NOMO-1 treated with dmso at 0.1 percent for 144 hours (cell line): ENCODE measurements around the gene SLC37A3.
"Not testable (repeated sequence)": the region's sequence is repeated elsewhere in the genome, so short reads cannot be mapped to it uniquely, and the experiment has no call there.

ENCODE experiments used
- DNase-seq: peaks from one replicate; lab custom pipeline; 2025; ENCODE audit not compliant: unreplicated experiment; lab: John Stamatoyannopoulos, UW

SLC37A3 gene, protein sequence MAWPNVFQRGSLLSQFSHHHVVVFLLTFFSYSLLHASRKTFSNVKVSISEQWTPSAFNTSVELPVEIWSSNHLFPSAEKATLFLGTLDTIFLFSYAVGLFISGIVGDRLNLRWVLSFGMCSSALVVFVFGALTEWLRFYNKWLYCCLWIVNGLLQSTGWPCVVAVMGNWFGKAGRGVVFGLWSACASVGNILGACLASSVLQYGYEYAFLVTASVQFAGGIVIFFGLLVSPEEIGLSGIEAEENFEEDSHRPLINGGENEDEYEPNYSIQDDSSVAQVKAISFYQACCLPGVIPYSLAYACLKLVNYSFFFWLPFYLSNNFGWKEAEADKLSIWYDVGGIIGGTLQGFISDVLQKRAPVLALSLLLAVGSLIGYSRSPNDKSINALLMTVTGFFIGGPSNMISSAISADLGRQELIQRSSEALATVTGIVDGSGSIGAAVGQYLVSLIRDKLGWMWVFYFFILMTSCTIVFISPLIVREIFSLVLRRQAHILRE

DNA sequence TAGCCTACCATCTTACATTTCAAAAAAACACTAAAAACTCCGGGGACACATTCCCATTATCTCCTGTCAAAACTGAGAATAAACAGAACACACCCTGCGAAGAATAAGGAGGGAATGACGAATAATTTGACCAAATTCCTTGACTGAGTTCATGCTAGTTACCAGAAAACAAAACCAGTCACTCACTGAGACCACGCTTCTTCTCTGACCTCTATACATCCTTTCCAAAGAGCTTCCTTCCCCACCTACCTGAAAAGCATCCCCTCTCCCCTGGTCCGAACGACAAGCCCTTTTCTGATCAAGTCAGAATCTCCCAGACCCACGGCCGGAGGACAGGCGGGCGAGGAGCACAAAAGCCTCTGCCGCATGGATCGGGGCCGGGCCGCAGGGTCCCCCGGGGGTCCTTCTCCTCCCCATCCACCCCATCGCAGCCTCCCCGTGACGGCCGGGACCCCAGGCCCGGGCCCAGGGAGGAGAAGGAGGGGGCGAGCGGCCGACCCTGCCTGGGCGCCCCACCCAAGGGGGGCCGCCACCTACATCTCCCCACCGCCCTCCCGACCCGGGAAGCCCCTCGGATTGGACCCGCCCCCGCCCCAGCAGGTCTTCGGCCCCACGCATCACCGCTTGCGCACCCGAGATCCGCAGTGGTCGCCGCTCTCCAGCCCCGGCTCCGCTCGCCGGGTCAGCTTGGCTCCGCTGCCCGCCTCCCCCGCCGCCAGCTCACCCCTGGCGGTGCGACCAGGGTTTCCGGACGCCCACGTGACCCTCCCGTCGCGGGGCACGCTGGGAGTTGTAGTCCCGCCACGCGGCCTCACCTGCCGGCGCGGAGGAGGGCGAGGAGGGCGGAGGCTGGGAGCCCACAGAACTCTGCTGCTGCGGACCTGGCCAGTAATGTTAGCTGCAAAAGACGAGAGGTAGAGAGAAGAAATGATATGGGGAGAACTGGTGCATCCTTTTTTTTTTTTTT lies at the start of gene SLC37A3:
Gene SLC37A3, minus strand, starts transcription at position 747 of the 967 bp plus-strand sequence. CDS start 16,004 bp downstream, outside the sequence.
- no peak for DNase-seq

DNA sequence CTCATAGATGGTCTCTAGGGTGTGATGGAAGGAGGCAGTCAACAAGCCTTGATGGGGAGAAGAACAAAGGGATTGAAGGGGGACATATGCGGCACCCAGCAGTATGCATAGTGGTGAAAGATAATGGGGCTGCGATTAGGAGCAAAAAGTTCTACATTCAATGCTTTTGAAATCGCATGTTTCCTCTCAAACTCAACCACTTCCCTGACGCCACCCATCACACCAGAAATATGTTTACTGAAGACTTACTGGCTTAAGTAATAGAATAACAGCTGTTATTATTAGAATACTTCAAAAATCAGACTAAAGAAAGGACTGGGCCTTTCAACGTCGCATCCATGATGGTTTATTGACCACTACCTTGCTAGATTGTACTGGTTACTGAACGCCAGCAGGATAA lies 49.5 kb upstream of the SLC37A3 start:
- DNase-seq, result no peak

DNA sequence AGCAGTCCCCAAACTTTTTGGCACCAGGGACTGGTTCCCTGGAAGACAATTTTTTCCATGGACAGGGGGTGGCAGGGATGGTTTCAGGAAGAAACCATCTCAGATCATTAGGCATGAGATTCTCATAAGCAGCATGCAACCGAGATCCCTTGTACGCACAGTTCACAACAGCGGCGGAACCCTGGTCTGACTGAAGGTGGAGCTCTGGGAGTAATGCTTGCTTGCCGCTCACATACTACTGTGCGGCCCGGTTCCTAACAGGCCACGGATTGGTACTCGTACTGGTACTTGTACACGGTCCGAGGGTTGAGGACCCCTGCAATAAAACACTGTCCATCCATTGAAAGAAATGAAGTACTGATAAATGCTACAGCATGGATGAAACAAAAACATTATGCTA lies 48.1 kb upstream of the SLC37A3 start:
- DNase-seq, result no peak

DNA sequence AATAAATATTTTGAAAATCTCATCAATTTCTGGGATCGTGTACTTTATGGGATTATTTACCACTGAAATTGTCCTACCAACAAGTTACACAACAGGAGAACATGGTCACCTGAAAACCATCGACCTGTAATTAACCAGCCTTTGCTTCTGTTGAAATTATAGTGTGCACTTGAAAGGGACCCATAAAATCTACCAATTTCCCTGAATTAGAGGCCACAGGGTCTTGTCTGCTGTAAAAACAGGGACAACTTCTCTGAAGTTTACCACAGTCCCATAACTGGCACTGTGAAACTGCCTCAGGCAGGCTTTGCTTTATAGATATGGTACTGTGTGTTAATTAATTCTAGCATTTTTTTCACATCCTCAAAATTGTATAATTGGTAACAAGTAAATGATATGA lies 43.2 kb upstream of the SLC37A3 start:
- no peak for DNase-seq

DNA sequence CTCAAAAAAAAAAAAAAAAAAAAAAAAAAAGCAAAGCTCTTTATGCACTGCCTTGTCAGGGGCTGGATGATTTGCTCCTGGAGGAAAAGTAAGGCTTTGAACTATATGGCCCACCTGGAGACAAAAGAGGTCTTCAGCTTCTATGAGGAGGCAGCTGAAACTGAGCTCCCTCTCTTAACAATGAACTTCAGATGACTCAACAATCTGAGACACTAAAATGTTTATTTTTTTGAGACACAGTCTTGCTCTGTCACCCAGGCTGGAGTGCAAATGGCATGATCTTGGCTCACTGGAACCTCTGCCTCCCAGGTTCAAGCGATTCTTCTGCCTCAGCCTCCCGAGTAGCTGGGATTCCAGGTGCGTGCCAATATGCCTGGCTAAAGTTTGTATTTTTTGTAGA lies 42.3 kb upstream of the SLC37A3 start:
- DNase-seq, result no peak

DNA sequence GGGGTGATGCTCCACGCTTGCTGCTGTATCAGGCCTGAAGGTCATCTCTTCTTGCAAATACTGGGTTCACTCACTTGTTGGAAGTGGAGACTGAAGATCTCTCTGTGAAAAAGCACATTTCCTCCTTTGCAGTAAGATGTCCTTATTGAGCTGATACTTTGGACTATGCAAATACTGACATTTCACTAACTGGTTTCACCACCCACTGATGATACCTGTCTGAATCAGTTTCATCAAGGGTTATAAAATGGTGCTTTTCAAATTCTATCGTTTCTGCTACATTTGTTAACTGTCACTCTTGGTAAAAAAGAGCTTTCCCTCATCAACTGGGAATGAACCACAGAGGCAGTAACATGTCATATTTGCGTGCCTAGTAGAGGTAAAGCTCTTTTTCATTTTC lies 41.0 kb upstream of the SLC37A3 start:
- no peak for DNase-seq

DNA sequence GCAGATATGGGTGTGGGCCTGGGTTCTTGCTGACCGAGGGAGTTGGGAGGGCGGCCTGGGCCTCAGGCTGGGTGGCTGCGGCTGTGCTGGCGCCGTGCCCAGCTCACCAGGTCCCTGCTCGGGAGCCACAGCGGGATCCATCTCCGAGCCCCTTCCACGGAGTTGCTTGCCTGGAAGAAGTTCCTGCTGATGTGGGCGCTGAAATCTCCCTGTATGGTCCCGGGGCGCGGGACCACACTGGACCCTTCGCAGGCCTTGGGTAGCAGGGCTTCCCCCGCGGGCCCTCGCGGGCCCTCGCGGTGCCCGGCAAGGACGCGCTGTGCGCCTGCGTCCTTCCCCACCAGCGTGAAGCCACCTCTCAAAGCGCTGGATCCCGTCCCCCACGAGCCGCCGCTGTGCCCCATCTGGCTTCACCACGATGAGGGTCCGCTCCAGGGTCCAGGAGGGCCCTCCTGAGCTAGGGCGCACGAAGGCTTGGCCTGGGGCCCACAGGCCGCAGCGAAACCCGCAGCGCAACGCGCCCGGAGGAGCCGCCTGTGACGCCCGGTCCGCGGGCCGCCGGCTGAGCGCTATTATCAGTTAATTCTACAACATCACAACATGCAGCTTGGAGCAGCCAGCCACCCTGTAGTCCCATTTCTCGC lies 37.0 kb upstream of the SLC37A3 start:
- DNase-seq, result no peak

DNA sequence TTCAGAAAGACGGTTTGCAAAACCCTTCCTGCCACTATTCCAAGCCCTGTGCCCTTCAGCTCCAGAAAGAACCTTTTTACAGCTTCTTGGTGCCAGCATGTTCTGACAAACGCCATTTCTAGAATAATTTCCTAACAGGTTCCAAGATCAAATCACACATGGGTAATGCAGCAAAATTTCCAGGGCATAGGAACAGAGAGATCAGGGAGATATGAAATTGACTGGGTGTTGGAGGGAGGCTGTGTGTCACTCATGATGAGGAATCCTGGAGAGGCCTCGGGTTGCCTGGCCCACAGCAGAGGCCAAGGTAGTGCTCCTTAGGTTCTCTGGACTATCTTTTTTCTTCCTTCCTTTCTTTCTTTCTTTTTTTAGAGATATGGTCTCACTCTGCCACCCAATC lies 35.1 kb upstream of the SLC37A3 start:
- DNase-seq, result no peak

DNA sequence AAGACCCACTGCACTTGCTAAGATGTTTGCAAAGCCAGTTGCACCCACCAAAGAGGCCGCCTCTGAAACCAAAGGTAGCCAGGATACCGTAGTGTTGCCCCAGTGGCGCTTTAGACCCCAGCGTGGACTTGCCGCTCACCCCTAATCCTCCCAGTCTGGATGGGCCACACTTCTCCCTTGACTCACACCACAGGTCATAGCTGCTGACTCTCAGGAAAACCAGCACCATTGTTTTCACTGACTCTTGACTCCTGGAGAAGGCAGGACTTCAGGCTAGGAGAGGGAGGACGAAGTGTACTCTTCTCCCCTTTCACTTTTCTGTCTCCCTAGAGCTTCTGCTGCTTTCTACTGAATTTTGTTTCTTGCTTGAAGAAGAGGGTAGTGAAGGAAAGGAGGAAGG lies 27.8 kb upstream of the SLC37A3 start:
- DNase-seq, result no peak

DNA sequence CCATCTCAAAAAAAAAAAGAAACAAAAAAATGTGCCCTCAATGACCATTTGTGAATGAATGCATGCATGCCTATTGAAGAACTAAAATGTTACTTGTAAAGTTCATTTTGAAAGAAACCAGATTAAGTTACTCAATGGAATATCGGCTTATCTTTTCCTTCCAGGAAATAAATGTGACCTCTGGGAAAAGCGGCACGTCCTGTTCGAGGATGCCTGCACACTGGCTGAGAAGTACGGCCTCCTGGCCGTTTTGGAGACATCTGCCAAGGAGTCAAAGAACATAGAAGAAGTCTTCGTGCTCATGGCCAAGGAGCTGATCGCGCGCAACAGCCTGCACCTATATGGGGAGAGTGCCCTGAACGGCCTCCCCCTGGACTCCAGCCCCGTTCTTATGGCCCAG lies 27.4 kb upstream of the SLC37A3 start:
- DNase-seq, result no peak

DNA sequence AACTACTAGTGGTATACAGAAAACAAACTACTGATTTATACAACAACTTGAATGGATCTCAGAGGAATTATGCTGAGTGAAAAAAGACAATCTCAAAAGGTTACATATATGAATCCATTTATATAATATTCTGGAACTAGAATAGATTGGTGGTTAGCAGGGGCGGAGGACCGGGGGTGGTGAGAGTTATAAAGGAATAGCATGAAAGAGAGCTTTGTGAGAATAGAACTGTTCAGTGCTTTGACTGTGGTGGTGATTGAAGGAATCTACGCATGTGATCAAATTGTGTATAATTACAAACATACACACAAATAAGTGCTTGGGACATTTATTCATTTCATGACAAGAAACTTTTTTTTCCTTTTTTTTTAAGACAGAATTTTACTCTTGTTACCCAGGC lies 25.2 kb upstream of the SLC37A3 start:
- no peak for DNase-seq

DNA sequence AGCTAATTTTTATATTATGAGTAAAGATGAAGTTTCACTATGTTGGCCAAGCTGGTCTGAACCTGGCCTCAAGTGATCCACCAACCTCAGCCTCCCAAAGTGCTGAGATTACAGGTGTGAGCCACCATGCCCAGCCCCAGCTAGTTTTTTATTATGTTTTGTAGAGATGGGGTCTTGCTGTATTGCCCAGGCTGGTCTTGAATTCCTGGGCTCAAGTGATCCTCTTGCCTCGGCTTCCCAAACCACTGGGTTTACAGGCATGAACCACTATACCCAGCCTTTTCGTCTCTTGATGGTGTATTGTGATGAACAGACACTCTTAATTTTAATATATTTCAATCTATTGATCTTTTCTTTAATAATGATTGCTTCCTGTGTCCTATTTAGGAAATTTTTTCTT lies 23.2 kb upstream of the SLC37A3 start:
- DNase-seq, result no peak

DNA sequence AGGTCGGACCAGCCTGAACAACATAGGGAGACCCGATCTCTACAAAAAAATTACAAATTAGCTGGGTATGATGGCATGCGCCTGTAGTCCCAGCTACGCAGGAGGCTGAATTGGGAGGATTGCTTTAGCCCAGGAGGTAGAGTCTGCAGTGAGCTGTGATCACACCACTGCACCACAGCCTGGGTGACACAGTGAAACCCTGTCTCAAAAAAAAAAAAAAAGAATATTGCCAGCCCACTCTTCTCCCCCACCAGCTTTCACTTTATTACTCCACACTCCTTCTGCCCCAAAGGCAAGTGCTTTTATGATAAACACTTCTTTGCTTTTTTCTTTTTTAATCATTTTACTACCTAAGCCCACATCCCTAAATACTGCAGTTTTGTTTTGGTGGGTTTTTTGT lies 20.3 kb upstream of the SLC37A3 start:
- no peak for DNase-seq

DNA sequence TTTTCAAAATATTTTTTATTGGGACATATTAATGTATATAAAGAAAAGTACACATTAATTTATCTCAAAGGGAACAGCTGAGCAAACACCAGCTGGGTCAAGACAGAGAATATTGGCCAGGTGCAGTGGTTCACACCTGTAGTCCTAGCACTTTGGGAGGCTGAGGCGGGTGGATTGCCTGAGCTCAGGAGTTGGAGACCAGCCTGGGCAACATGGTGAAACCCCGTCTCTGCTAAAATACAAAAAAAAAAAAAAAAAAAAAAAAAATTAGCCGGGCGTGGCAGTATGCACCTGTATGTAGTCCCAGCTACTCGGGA lies 19.8 kb upstream of the SLC37A3 start:
- DNase-seq, result not testable (repeated sequence)

DNA sequence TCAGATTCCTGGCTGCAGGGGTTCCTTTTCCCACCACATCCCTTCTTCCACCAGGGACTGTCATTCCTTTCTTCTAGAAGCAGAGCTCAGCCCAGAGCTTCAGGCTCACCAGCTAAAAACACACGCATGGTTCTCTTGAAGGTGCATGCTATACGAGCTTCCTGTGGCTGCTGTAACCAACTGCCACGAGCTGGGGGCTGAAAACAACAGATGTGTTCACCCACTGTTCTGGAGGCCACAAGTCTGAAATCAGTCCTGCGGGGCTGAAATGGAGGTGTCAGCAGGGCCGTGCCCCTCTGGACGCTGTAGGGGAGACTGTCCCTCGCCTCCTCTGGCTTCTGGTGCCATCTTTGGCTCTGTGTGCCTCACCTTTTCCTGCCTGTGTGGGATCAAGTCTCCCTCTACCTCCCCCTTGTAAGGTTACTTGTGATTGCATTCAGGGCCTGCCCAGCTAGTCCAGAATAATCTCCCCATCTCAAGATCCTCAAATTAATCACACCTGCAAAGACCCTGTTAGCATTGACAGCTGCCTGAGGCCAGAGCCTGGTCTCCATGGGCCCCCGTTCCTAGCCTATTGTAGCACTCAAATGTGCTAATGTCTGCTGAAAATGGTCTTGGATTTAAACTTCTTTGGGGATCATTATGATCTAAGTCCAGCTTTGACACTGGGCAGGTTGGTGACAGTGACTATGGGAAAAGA lies 19.3 kb upstream of the SLC37A3 start:
- DNase-seq, result no peak

DNA sequence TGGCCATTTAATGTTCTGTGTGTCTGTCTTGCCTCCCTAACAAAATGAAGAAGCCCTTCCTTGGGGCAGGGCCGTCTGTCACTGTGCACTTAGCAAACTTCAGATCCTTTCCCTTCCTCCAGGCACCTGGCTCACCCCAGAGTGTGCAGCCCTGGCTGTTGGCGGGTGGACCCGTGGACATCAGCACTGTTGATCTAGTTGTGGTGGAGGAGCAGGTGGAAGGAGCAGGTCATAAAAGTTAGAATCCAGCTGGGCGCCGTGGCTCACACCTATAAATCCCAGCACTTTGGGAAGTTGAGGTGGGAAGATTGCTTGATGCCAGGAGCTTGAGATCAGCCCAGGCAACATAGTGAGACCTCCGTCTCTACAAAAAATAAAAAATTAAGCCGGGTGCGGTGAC lies 18.2 kb upstream of the SLC37A3 start:
- no peak for DNase-seq

DNA sequence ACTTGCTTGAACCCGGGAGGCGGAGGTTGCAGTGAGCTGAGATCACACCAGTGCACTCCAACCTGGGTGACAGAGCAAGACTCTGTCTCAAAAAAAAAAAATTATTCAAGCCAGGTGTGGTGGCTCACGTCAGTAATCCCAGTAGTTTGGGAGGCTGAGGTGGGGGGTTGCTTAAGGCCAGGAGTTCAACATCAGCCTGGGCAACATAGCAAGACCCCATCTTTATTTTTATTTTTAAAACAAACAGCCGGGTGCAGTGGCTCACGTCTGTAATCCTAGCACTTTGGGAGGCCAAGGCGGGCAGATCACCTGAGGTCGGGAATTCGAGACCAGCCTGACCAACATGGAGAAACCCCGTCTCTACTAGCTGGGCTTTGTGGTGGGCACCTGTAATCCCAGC lies 17.5 kb upstream of the SLC37A3 start:
- not testable (repeated sequence) for DNase-seq

DNA sequence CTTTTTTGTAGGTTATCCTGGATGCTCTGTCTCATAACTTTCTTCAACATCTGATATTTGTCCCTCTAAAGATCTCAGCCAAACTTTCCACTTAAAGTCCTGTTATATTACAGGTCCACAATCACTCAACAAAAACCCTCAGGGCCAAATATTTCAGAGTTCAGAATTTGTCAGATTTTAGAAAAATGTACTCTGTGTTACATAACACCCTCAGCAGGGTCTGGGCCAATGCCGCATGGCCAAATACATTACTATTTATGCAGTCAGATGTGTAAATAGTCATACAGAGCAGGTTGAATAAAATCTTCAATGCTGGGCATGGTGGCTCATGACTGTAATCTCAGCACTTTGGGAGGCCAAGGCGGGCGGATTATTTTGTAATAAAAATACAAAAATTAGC lies 17.0 kb upstream of the SLC37A3 start:
- DNase-seq, result no peak

DNA sequence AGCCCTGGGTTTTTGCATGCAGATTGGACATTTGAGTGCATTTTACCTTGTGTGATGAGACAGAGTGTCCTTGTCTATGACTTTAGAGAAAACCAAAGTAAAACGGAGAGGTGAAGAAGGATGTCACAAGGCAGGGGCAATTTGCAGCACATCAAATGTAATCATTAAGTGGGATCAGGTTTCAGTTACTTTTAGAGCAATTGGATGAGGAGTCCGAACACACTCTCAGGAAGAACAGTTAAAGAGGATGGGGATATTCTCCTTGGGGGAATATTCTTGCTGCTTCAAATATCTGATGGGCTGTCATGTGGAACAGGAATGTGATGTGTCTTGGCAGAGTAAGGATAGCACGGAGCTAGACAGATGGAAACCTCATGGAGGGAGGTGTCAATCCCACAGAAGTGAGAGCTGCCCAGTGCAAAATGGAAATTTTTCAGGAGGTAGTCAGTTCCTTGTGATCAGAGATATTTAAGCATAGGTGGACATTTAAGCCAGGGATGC lies 6.3 kb upstream of the SLC37A3 start:
- DNase-seq, result no peak

DNA sequence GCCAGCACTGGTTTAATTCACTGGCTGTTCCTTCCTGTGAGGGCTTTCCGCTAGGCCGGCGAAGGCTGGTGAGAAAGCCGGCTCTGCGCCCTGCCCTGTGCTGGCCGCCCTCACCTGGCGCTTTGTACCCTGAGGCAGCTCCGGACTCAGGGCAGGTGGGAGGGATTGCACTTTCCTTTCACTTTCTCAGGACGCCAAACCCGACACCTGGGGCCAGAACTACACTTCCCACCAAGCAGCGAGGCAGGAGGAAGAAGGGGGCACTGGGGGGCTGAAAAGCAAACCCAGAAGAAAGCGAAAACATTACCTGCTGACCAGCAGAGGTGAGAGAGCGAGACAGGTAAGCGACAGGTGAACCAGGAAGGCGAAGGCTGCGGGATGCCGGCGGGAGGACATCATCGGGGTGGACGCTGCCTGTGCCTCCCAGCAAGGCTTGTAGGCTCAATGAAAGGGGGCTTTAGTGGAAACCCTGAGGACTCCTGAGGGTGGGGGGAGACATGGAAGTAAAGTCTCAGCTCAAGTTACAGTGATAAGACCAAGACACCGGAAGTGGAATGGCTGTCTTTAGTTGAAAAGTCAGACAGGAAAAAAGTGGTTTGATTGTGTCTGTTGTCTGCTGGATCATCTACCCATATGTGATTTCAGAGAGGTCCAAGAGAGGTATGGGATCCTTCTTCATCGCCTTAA lies 5.7 kb upstream of the SLC37A3 start, which contains the start of gene RAB19:
Gene RAB19, plus strand, starts transcription at position 181 of the 687 bp plus-strand sequence. CDS start 3,589 bp downstream, outside the sequence.
- DNase-seq, result no peak
